OCI-LY7 (cell line): ENCODE results near the gene TMEM273.

Experiments
- EZH2phosphoT487 ChIP-seq: fragments of 200-600 bp; sonication (generic); IDR thresholded peaks from 2 replicates; pipeline ENCODE4 v1.6.1; 2018; ENCODE audit warnings: low read depth, borderline replicate concordance, mild to moderate bottlenecking, mixed run types, antibody characterized with exemption, low read length, moderate library complexity, mixed read lengths
- TF ChIP-seq, protein P1 (sequence below): fragments of 200-600 bp; sonication (generic); conservative IDR thresholded peaks from 2 replicates; pipeline ENCODE4 v1.5.1; 2014; ENCODE audit warnings: mild to moderate bottlenecking, antibody characterized with exemption, low read length, moderate library complexity, mixed read lengths

DNA sequence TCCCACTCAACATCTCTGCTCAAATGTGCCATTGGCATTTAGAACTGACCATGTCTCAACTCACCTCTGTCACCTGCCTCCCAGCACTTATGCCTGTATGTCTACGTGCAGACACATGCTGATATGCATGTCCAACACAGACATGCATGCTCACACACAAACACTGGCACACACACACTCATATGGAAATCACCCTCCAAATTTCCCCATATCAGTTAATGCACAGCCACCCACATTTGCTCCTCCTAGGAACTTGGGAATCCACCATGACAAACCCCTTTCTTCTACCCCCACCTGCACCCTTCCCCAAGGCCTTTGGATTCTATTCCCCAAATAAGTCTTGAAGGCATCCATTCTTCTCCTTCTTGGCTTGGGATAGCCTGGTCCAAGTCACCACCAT lies 58.8 kb downstream of the TMEM273 start:
- TF ChIP-seq, protein P1, sequence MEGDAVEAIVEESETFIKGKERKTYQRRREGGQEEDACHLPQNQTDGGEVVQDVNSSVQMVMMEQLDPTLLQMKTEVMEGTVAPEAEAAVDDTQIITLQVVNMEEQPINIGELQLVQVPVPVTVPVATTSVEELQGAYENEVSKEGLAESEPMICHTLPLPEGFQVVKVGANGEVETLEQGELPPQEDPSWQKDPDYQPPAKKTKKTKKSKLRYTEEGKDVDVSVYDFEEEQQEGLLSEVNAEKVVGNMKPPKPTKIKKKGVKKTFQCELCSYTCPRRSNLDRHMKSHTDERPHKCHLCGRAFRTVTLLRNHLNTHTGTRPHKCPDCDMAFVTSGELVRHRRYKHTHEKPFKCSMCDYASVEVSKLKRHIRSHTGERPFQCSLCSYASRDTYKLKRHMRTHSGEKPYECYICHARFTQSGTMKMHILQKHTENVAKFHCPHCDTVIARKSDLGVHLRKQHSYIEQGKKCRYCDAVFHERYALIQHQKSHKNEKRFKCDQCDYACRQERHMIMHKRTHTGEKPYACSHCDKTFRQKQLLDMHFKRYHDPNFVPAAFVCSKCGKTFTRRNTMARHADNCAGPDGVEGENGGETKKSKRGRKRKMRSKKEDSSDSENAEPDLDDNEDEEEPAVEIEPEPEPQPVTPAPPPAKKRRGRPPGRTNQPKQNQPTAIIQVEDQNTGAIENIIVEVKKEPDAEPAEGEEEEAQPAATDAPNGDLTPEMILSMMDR: no peak
- TF ChIP-seq EZH2phosphoT487: no peak
